Measurements from ENCODE around the gene NRP2. TPM values are rescaled to one million over a fixed set of nuclear protein-coding genes. Genes with fewer than 3 reads are reported as not detected.

The NRP2 gene
- total RNA-seq, 3 donors from 2014 or later = 18.4 to 32.0 (median 23.9) TPM

- Histone ChIP-seq H3K27me3 (no peaks in the 10 kb centered on the region), H3K9me3 (no peaks in the 10 kb centered on the region), H3K4me1 (no peaks in the 10 kb centered on the region), H3K4me3 (no peak overlapping the region), H3K27ac (no peak overlapping the region), H3K36me3 (no peaks in the 10 kb centered on the region)
- no peak for DNase-seq (ENCODE audit: low spot score in 2 of 2)
- TF ChIP-seq POLR2A (IDR thresholded peaks at IDR 0.05) = no peak
- no peak for TF ChIP-seq POLR2AphosphoS5 (IDR thresholded peaks at IDR 0.05)
- no peak for TF ChIP-seq CTCF (IDR thresholded peaks at IDR 0.05)
- intact Hi-C loops (cut with DNase I; ENCODE audit: low total_unique reads) = no loop called here
Measured at GRCh38 chr2:205822579-205822978, 140.3 kb downstream of the NRP2 start.

GRCh38 chr2:205827809-205828365 is 145.6 kb downstream of the NRP2 start:
- Histone ChIP-seq H3K36me3 (no peaks in the 10 kb centered on the region), H3K27ac (no peak overlapping the region), H3K4me1 (no peaks in the 10 kb centered on the region), H3K9me3 (no peaks in the 10 kb centered on the region), H3K27me3 (no peaks in the 10 kb centered on the region), H3K4me3 (no peak overlapping the region)
- DNase-seq (ENCODE audit: low spot score in 2 of 2) = no peak
- no peak for TF ChIP-seq CTCF (IDR thresholded peaks at IDR 0.05)
- no peak for TF ChIP-seq POLR2A (IDR thresholded peaks at IDR 0.05)
- no peak for TF ChIP-seq POLR2AphosphoS5 (IDR thresholded peaks at IDR 0.05)
- intact Hi-C loops (cut with DNase I; ENCODE audit: low total_unique reads) = no loop called here

GRCh38 chr2:205833864-205834263 is 151.6 kb downstream of the NRP2 start:
- Histone ChIP-seq H3K4me3 (no peak overlapping the region), H3K9me3 (no peaks in the 10 kb centered on the region), H3K27me3 (no peaks in the 10 kb centered on the region), H3K4me1 (no peaks in the 10 kb centered on the region), H3K36me3 (no peaks in the 10 kb centered on the region), H3K27ac (no peak overlapping the region)
- TF ChIP-seq POLR2AphosphoS5 (IDR thresholded peaks at IDR 0.05) = no peak
- TF ChIP-seq CTCF (IDR thresholded peaks at IDR 0.05) = no peak
- TF ChIP-seq POLR2A (IDR thresholded peaks at IDR 0.05) = no peak
- DNase-seq (ENCODE audit: low spot score in 2 of 2) = no peak
- intact Hi-C loops (cut with DNase I; ENCODE audit: low total_unique reads) = no loop called here

- no peaks in the 10 kb centered on the region for H3K4me1 ChIP-seq
- H3K9me3 ChIP-seq = no peaks in the 10 kb centered on the region
- H3K36me3 ChIP-seq = no peaks in the 10 kb centered on the region
- no peak for DNase-seq (ENCODE audit: low spot score in 2 of 2)
- intact Hi-C loops (cut with DNase I; ENCODE audit: low total_unique reads) = no loop called here
- TF ChIP-seq POLR2A (IDR thresholded peaks at IDR 0.05) (no peak), POLR2AphosphoS5 (IDR thresholded peaks at IDR 0.05) (no peak), CTCF (IDR thresholded peaks at IDR 0.05) (no peak)
- no peak overlapping the region for H3K27ac ChIP-seq
- no peaks in the 10 kb centered on the region for H3K27me3 ChIP-seq
- no peak overlapping the region for H3K4me3 ChIP-seq
Measured at GRCh38 chr2:205834796-205835195, 152.5 kb downstream of the NRP2 start.

- Histone ChIP-seq H3K27me3 (no peaks in the 10 kb centered on the region), H3K4me1 (no peaks in the 10 kb centered on the region), H3K4me3 (no peak overlapping the region), H3K36me3 (no peaks in the 10 kb centered on the region), H3K27ac (no peak overlapping the region), H3K9me3 (no peaks in the 10 kb centered on the region)
- TF ChIP-seq CTCF (IDR thresholded peaks at IDR 0.05) = no peak
- no peak for TF ChIP-seq POLR2AphosphoS5 (IDR thresholded peaks at IDR 0.05)
- no peak for TF ChIP-seq POLR2A (IDR thresholded peaks at IDR 0.05)
- no peak for DNase-seq (ENCODE audit: low spot score in 2 of 2)
- intact Hi-C loops (cut with DNase I; ENCODE audit: low total_unique reads) = no loop called here
Measured at GRCh38 chr2:205835251-205835791, 153.0 kb downstream of the NRP2 start.
